Measurements from ENCODE around the gene LRP1.

GRCh38 chr12:57106021-57106708, 22.1 kb upstream of the LRP1 start:
- no peak for TF ChIP-seq CTCF (conservative IDR thresholded peaks at IDR 0.05; ENCODE audit: low read length)
- no peak for TF ChIP-seq EZH2phosphoT487 (IDR thresholded peaks at IDR 0.05; ENCODE audit: borderline replicate concordance, low read depth, low read length)
